GM13976 (cell line): ENCODE measurements around the gene UBLCP1.
"Not testable (repeated sequence)": the region's sequence is repeated elsewhere in the genome, so short reads cannot be mapped to it uniquely, and the experiment has no call there.

Experiments used
- DNase-seq: peaks from one replicate; pipeline ENCODE4 v3.0.0; 2012; ENCODE audit warnings: low spot score
- CTCF ChIP-seq: IDR thresholded peaks from 2 replicates; pipeline ENCODE4 v1.5.1; 2012; ENCODE audit warnings: borderline replicate concordance, mild to moderate bottlenecking; ENCODE audit not compliant: insufficient read depth; ENCODE audit errors: extremely low read depth, missing control alignments, control extremely low read depth
- in situ Hi-C: fragments of 300-500 bp; cut with MboI; formaldehyde crosslinking; loops from one replicate; pipeline ENCODE4 v1.12.0; 2022; ENCODE audit warnings: low sequenced_read_pairs, mixed read lengths, inconsistent platforms; ENCODE audit not compliant: unreplicated experiment

Gene UBLCP1

GRCh38 chr5:159290741-159291140 is 27.7 kb downstream of the UBLCP1 start:
- in situ Hi-C loops, result no loop called here
- TF ChIP-seq CTCF, result no peak
- no peak for DNase-seq

GRCh38 chr5:159294921-159295320 is 31.8 kb downstream of the UBLCP1 start:
- DNase-seq, result no peak
- no peak for TF ChIP-seq CTCF
- in situ Hi-C loops, result no loop called here

- in situ Hi-C loops, DNase-seq: not testable (repeated sequence)
Measured at GRCh38 chr5:159297300-159297699, 34.2 kb downstream of the UBLCP1 start.

- no peak for TF ChIP-seq CTCF
- no peak for DNase-seq
- in situ Hi-C loops, result no loop called here
Measured at GRCh38 chr5:159301466-159301865, 38.4 kb downstream of the UBLCP1 start.

GRCh38 chr5:159301929-159302860 is 39.1 kb downstream of the UBLCP1 start:
- DNase-seq, in situ Hi-C loops: not testable (repeated sequence)

- no peak for DNase-seq
- TF ChIP-seq CTCF, result no peak
- in situ Hi-C loops, result no loop called here
Measured at GRCh38 chr5:159303286-159303685, 40.2 kb downstream of the UBLCP1 start.

- TF ChIP-seq CTCF, result no peak
- in situ Hi-C loops, result no loop called here
Measured at GRCh38 chr5:159304961-159305595, 42.0 kb downstream of the UBLCP1 start.

More at GRCh38 chr5:159304961-159305595, 42.0 kb downstream of the UBLCP1 start:
- no peak for DNase-seq
